Mesenchymal stem cell (in vitro differentiated cells and primary cell): ENCODE data around the gene CCDC40.

Experiments used
- DNase-seq: peaks from one replicate; pipeline ENCODE4 v3.0.0-alpha.2; 2013
- H2AFZ ChIP-seq: one replicate; pipeline ENCODE4 v1.6.1; 2013; ENCODE audit warnings: low read depth, mild to moderate bottlenecking, control low read depth, inconsistent platforms, low read length, moderate library complexity
- H2AK5ac ChIP-seq: 2 replicates; pipeline ENCODE4 v1.6.1; 2013; ENCODE audit warnings: low read length, moderate library complexity, mild to moderate bottlenecking, inconsistent platforms; ENCODE audit not compliant: severe bottlenecking
- H2BK120ac ChIP-seq: one replicate; pipeline ENCODE4 v1.6.1; 2013; ENCODE audit warnings: low read depth, mild to moderate bottlenecking, inconsistent platforms, low read length, moderate library complexity
- H2BK12ac ChIP-seq, 2 experiments: one replicate each; pipeline ENCODE4 v1.6.1; 2013; ENCODE audit warnings: inconsistent platforms in 2 of 2, low read length in 2 of 2, mild to moderate bottlenecking in 2 of 2, moderate library complexity in 2 of 2, control low read depth in 1 of 2
- H2BK15ac ChIP-seq: one replicate; pipeline ENCODE4 v1.6.1; 2013; ENCODE audit warnings: mild to moderate bottlenecking, low read depth, inconsistent platforms; ENCODE audit not compliant: poor library complexity, severe bottlenecking
- H2BK5ac ChIP-seq: 2 replicates; pipeline ENCODE4 v1.6.1; 2013; ENCODE audit warnings: low read depth, mild to moderate bottlenecking, low read length, control low read depth, inconsistent platforms; ENCODE audit not compliant: poor library complexity, severe bottlenecking
- H3K14ac ChIP-seq, 2 experiments: one replicate each; pipeline ENCODE4 v1.6.1; 2013; ENCODE audit warnings: inconsistent platforms in 2 of 2, low read length in 2 of 2, control low read depth in 1 of 2, mild to moderate bottlenecking in 1 of 2, moderate library complexity in 1 of 2
- H3K18ac ChIP-seq, 2 experiments: one replicate each; pipeline ENCODE4 v1.6.1; 2013; ENCODE audit warnings: inconsistent platforms in 2 of 2, low read length in 2 of 2, control low read depth in 1 of 2, low read depth in 1 of 2, mild to moderate bottlenecking in 1 of 2
- H3K23ac ChIP-seq, 2 experiments: one replicate each; pipeline ENCODE4 v1.6.1; 2013; ENCODE audit warnings: inconsistent platforms in 2 of 2, low read length in 2 of 2, mild to moderate bottlenecking in 2 of 2, moderate library complexity in 2 of 2, control low read depth in 1 of 2
- H3K27ac ChIP-seq: 2 replicates; pipeline ENCODE4 v1.5.1; 2013; ENCODE audit warnings: mild to moderate bottlenecking, moderate library complexity, low read length, control low read depth, inconsistent platforms; ENCODE audit not compliant: poor library complexity, severe bottlenecking
- H3K27me3 ChIP-seq, 2 experiments: 2 replicates each; pipeline versions ENCODE4 v1.6.1 to v1.7.0; 2013; ENCODE audit warnings: low read length in 2 of 2, mild to moderate bottlenecking in 2 of 2, moderate library complexity in 2 of 2, control low read depth in 1 of 2, inconsistent platforms in 1 of 2; ENCODE audit not compliant: control insufficient read depth in 1 of 2, insufficient read depth in 1 of 2
- H3K36me3 ChIP-seq, 2 experiments: 2 replicates each; pipeline versions ENCODE4 v1.6.1 to v1.7.0; 2013; ENCODE audit warnings: low read length in 2 of 2, control low read depth in 1 of 2, inconsistent platforms in 1 of 2, low read depth in 1 of 2, mild to moderate bottlenecking in 1 of 2; ENCODE audit not compliant: insufficient read depth in 2 of 2, control insufficient read depth in 1 of 2
- H3K4ac ChIP-seq, 2 experiments: one replicate each; pipeline ENCODE4 v1.6.1; 2013; ENCODE audit warnings: inconsistent platforms in 2 of 2, low read length in 2 of 2, mild to moderate bottlenecking in 2 of 2, moderate library complexity in 2 of 2, control low read depth in 1 of 2, low read depth in 1 of 2
- H3K4me1 ChIP-seq: 2 replicates; pipeline ENCODE4 v1.6.1; 2013; ENCODE audit warnings: low read depth, low read length, control low read depth; ENCODE audit not compliant: control insufficient read depth, insufficient read depth
- H3K4me2 ChIP-seq: 2 replicates; pipeline ENCODE4 v1.6.1; 2013; ENCODE audit warnings: low read length, mild to moderate bottlenecking, inconsistent platforms; ENCODE audit not compliant: poor library complexity, severe bottlenecking
- H3K4me3 ChIP-seq, 2 experiments: 2 replicates each; pipeline versions ENCODE4 v1.5.1 to v1.7.0; 2013; ENCODE audit warnings: low read length in 2 of 2, mild to moderate bottlenecking in 2 of 2, control low read depth in 1 of 2, low read depth in 1 of 2; ENCODE audit not compliant: insufficient read depth in 1 of 2
- H3K79me1 ChIP-seq: replicated peaks from 2 replicates; pipeline ENCODE4 v1.6.1; 2013; ENCODE audit warnings: mild to moderate bottlenecking, control low read depth, low read length, inconsistent platforms; ENCODE audit not compliant: poor library complexity, severe bottlenecking
- H3K9ac ChIP-seq: 2 replicates; pipeline ENCODE4 v1.7.0; 2013; ENCODE audit warnings: mild to moderate bottlenecking, low read length, moderate library complexity
- H3K9me3 ChIP-seq: 2 replicates; pipeline ENCODE4 v1.7.0; 2013; ENCODE audit warnings: mild to moderate bottlenecking, low read length; ENCODE audit not compliant: control insufficient read depth
- H4K8ac ChIP-seq: one replicate; pipeline ENCODE4 v1.6.1; 2013; ENCODE audit warnings: inconsistent platforms, mild to moderate bottlenecking, low read length, moderate library complexity
- H4K91ac ChIP-seq: one replicate; pipeline ENCODE4 v1.6.1; 2013; ENCODE audit warnings: mild to moderate bottlenecking, low read length, inconsistent platforms
- WGBS: methylation state at CpG from one replicate; pipeline ENCODE4 v1.1.7; 2013; ENCODE audit warnings: mixed read lengths; 5-methylcytosine and 5-hydroxymethylcytosine counted together

Gene CCDC40

GRCh38 chr17:80101946-80102663, 65.7 kb downstream of the CCDC40 start:
- peak overlapping the region; percentile 95 for H3K4me2 ChIP-seq
- H2BK120ac ChIP-seq: no peak overlapping the region
- 32% methylated on average over 21 of the region's 21 CpGs for WGBS
- peaks cover 5 to 28% of the 10 kb centered on the region in 2 experiments for H3K27me3 ChIP-seq
- no peaks in the 10 kb centered on the region for H3K36me3 ChIP-seq
- peak overlapping the region; percentile 95 for H3K9ac ChIP-seq
- peak overlapping the region; percentile 72 for H2AFZ ChIP-seq
- H4K91ac ChIP-seq: peak overlapping the region; percentile 95
- no peak overlapping the region for H2BK5ac ChIP-seq
- peak overlapping the region; percentile 82 for H2BK15ac ChIP-seq
- peak overlapping the region; percentile 87 to 99 for H3K4me3 ChIP-seq
- peak overlapping the region in 1 of 2 experiments; percentile 97 for H3K14ac ChIP-seq
- H3K4me1 ChIP-seq: peaks cover 31% of the 10 kb centered on the region
- no peaks in the 10 kb centered on the region for H3K9me3 ChIP-seq
- H4K8ac ChIP-seq: peak overlapping the region; percentile 99
- no peak overlapping the region for H2AK5ac ChIP-seq
- peak overlapping the region in 1 of 2 experiments; percentile 29 for H3K23ac ChIP-seq
- no peak overlapping the region for H2BK12ac ChIP-seq
- peak; percentile 69 for DNase-seq
- peak overlapping the region; percentile 96 to 97 for H3K18ac ChIP-seq
- no peak overlapping the region for H3K27ac ChIP-seq
- peak overlapping the region; percentile 92 to 93 for H3K4ac ChIP-seq
- H3K79me1 ChIP-seq: peaks cover 4% of the 10 kb centered on the region

- H3K4me2 ChIP-seq: no peak overlapping the region
- H3K18ac ChIP-seq: no peak overlapping the region
- peak overlapping the region in 1 of 2 experiments; percentile 5 for H2BK12ac ChIP-seq
- H3K79me1 ChIP-seq: peaks cover 4% of the 10 kb centered on the region
- no peak overlapping the region for H2BK120ac ChIP-seq
- H3K27ac ChIP-seq: no peak overlapping the region
- H3K27me3 ChIP-seq: peaks cover 5 to 28% of the 10 kb centered on the region in 2 experiments
- peak overlapping the region; percentile 27 to 99 for H3K4me3 ChIP-seq
- no peak overlapping the region for H2AK5ac ChIP-seq
- no peak for DNase-seq
- WGBS: 88% methylated on average over 15 of the region's 15 CpGs
- H3K36me3 ChIP-seq: no peaks in the 10 kb centered on the region
- H3K23ac ChIP-seq: no peak overlapping the region
- H4K8ac ChIP-seq: no peak overlapping the region
- H3K4me1 ChIP-seq: peaks cover 31% of the 10 kb centered on the region
- no peak overlapping the region for H2BK15ac ChIP-seq
- no peaks in the 10 kb centered on the region for H3K9me3 ChIP-seq
- no peak overlapping the region for H3K14ac ChIP-seq
- no peak overlapping the region for H4K91ac ChIP-seq
- no peak overlapping the region for H3K4ac ChIP-seq
- no peak overlapping the region for H2BK5ac ChIP-seq
- no peak overlapping the region for H2AFZ ChIP-seq
- peak overlapping the region; percentile 95 for H3K9ac ChIP-seq
Observed at GRCh38 chr17:80102664-80103448, 66.4 kb downstream of the CCDC40 start.

GRCh38 chr17:80103449-80104085, 67.1 kb downstream of the CCDC40 start:
- Histone ChIP-seq H3K9me3 (no peaks in the 10 kb centered on the region), H2AFZ (no peak overlapping the region), H2BK12ac (no peak overlapping the region), H3K18ac (no peak overlapping the region), H4K8ac (no peak overlapping the region), H2BK15ac (no peak overlapping the region), H3K36me3 (peaks cover 0 to 3% of the 10 kb centered on the region in 2 experiments), H3K4me2 (no peak overlapping the region), H2AK5ac (no peak overlapping the region), H3K27me3 (peaks cover 5 to 35% of the 10 kb centered on the region in 2 experiments), H3K9ac (no peak overlapping the region), H2BK120ac (no peak overlapping the region), H3K4me3 (no peak overlapping the region), H3K14ac (no peak overlapping the region), H3K4me1 (peaks cover 31% of the 10 kb centered on the region), H3K4ac (no peak overlapping the region), H3K79me1 (peaks cover 4% of the 10 kb centered on the region), H3K27ac (no peak overlapping the region), H2BK5ac (no peak overlapping the region), H4K91ac (no peak overlapping the region), H3K23ac (no peak overlapping the region)
- no peak for DNase-seq
- 93% methylated on average over 17 of the region's 19 CpGs for WGBS
